CD4-positive, alpha-beta T cell treated with Interleukin-2 at 100 ng/mL for 4 hours (primary cell): ENCODE measurements around the gene SIX1.

ENCODE experiments used
- DNase-seq: peaks from one replicate; pipeline ENCODE4 v3.0.0-alpha.2; 2020; ENCODE audit warnings: low spot score

Gene SIX1

GRCh38 chr14:60648934-60649874 is at the start of gene SIX1:
Gene SIX1, minus strand, starts transcription at chr14:60649477. Its CDS starts 288 bp downstream, at chr14:60649189.
- DNase-seq = no peak

DNA sequence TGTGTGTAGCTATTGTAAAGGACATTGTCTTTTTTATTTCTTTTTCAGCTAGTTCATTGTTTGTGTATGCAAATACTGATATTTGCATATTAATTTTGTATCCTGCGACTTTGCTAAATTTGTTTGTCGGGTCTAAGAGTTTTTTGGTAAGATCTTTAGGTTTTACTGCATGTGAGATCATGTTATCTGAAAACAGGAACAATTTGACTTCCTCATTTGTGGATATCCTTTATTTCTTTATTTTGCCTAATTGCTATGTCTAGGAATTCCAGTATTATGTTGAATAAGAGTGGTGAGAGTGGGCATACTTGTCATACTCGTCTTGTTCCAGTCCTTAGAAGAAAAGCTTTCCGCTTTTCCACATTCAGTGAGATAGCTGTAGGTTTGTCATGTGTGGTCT is 46.0 kb upstream of the SIX1 start:
- no peak for DNase-seq

DNA sequence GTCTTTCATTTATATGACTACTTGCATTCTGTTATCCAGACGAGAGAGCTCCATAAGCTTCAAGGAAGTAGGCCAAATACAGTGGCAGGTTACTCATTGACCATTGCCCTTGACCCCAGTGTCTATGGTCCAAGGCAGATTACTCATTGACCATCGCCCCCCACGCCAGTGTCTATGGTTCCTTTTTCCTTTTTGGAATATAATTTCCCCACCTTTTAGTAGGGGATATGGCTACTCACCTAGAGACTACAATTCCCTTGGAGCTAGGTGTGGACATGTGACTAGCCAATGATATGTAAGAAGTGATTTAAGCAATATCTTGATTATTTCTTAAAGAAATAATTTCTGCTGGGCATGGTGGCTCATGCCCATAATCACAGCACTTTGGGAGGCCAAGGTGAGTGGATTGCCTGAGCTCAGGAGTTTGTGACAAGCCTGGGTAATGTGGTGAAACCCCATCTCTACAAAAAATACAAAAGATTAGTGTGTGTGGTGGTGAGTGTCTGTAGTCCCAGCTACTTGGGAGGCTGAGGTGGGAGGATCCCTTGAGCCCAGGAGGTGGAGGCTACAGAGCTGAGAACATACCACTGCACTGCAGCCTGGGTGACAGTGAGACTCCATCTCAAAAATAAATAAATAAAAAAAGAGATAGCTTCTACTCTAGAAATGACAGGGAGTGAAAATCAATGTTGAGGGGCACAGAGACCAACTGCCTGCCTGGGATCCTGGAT is 42.3 kb upstream of the SIX1 start:
- no peak for DNase-seq

- DNase-seq = no peak
Observed at GRCh38 chr14:60686865-60687264, 37.6 kb upstream of the SIX1 start.

GRCh38 chr14:60684203-60684602 is 34.9 kb upstream of the SIX1 start:
- no peak for DNase-seq

GRCh38 chr14:60681271-60681670 is 32.0 kb upstream of the SIX1 start:
- no peak for DNase-seq

DNA sequence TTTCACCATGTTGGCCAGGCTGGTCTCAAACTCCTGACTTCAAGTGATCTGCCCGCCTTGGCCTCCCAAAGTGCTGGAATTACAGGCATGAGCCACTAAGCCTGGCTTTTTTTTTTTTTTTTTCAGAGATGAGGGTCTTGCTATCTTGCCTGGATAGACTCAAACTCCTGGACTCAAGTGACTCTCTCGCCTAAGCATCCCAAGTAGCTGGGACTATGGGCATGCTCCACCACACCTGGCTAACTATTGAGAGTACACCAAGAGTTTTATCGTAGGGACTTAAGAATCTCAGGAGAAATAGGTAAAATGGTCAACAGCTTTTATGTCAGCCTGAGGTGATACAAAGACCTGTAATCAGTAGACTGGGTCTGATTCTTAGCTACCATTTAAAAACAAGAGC is 31.2 kb upstream of the SIX1 start:
- no peak for DNase-seq

DNA sequence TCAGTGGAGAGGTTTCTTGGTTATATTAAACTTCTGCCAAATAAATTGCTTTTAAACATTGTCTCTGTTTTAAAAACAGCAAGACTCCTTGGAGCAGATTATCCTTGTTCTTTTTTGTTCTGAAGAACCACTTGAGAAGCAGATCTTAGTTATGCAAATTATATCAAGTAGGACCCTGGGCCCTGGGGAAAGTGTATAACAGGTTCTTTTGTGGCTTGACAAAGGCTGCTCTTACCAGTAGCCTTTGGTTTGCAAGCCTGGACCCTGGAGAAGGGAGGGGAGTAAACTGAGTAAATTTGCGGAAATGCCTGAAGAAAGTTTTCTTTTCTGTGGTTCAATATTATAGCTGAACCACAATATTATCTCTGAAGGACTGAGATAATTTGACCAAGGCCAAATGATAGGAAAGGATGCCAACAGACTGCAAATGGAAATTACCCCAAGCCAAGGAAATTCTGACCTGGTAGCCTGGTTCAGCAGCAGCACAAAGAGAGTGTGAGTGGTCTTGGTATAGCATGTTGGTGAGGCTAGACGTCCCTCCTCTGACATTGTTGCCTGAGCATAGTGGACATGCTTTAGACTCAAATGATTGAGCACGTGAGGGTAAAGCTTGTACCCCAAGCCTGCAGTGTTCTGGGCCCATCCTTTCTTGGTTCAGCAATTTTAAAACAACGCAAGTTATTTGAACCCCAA is 30.4 kb upstream of the SIX1 start:
- no peak for DNase-seq

DNA sequence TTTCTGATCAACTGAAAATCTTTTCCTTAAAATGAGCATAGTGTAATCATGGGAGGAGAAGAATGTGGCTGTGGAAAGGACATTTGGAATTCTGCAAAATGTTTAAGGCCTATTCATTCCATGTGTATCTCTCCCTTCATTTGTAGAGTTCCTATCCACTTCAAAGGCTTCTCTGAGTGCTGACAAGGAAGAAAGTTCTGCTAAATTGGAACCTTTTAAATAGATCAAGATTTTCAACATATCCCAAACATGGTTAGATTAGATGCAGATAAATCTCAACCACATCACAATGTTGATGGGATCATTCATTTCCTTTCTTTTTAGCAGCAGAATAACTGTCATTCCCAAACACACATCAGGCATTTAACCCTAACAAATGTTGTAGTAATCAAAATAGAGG is 28.4 kb upstream of the SIX1 start:
- DNase-seq = no peak

DNA sequence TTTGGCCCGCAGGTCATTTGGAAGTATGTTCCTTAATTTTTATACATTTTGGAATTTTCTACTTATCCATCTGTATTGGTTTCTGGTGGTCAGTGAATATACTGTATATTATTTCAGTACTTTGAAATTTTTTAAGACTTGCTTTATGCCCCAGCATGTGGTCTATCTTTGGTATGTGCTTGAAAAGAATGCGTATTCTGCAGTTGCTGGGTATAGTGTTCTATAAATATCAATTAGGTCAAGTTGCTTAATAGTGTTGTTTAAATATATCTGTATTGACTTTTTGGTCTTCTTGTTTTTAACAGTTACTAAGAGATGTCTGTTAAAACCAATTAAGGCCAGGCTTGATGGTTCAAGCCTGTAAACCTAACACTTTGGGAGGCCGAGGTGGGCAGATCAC is 21.7 kb upstream of the SIX1 start:
- DNase-seq = no peak

GRCh38 chr14:60668431-60669112 is 19.3 kb upstream of the SIX1 start:
- no peak for DNase-seq

DNA sequence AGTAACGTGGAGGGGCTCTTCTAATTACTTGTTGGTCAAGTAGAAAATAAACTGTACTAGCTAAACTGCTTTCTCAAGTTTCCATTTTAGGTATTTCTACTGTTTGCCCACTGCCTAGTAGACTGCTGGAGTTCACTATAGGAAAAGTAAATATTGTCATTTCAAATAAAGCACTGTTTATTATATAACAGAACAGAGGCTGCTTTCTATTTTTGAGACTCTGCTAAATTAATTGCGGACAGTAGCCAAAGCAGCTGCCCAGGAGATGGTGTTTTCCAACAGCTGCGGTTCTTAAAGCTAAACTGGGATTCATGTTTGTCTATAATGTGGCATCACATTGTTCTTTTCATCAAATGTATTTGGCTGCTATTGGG is 15.9 kb upstream of the SIX1 start:
- no peak for DNase-seq

- no peak for DNase-seq
Observed at GRCh38 chr14:60662982-60663381, 13.7 kb upstream of the SIX1 start.

GRCh38 chr14:60661721-60662120 is 12.4 kb upstream of the SIX1 start:
- DNase-seq = no peak

DNA sequence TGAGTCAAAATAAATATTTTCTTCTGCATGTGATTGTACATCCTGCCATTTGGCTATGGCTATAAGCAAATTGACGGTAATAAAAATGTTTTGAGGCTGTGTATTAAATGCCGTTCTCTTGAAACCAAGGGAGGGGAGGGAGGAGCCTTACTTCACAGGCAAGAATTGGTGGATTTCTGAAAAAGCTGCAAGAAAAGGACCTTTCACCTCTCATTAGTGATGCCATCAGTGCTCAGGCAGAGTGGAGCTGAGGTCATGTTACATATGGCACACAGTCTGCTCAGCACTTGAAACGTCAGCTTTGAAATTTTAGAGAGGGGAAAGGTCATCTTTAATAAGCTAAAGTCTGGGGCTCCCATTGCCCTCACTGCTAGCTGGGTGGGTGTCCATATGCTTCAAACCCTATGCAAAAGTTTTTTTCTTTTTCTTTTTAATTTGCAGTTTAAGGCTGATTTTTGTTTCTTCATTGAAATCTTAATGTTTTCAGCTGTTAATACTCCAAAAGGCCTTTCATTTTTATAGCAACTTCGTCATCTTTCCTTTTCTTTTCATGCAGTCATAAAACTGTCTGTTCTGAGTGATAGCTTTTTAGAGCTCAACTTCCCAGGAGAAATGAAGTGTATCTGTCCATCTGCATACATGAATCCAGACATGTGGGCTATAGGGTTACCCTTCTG is 9.8 kb upstream of the SIX1 start:
- no peak for DNase-seq

DNA sequence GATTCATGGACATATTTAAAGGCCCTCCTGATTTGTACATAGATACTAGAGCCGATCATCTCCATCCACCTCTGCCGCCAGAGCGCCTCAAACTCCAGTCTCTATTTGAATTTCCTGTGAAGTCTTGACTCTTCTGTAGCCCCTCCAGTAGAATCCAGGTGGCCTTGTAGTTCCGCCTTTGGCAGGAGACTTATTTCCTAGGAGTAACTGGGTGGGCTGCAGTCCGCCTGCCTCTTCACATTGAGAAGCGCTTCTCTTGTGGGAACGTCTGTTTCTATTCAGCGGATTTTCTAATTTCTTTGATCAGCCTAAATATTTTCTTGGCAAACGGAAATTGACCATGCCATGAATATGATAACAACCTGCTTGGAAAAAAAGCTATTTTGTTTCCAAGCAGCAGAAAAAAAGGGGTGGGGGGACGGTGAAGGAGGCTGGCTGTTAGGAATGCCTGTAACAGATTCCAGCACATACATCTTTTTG is 9.0 kb upstream of the SIX1 start:
- DNase-seq = no peak

GRCh38 chr14:60657456-60658210 is 8.4 kb upstream of the SIX1 start:
- DNase-seq = no peak

DNA sequence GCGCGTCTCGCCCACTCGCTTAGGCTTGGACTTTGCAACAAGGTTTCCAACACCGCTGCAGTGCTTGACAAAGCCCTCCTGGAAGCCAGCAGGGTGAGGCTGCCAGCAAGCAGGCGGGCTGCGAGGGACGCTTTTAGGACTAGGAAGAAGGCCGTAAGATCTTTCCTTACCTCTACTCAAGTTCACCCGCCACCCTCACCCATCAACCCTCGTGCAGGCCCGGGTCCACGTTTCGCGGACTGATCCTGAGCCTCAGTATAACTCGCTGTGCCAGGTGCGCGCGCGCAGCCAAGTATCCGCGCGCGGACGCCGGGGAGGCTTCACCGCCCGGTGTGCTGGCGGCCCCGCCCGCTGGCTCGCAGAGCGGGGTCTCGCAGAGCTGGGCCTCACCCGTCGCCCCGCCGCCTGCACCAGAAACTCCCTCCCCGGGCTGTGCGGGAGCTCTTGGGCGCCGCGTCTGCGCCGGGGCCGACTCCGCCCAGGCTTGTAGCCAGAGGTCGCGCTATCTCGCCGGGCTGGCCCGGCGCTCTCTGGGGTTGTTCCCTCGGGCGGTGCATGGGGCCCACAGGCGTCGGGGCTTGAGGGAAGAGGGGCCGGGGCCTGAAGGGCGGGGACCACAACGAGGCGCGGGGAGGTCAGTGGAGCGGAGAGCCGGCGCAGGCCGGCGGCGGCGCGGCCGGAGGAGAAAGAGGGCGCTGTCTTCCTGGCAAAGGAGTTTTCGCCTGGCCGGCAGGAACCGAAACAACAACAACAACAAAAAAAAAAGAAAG is 7.6 kb upstream of the SIX1 start:
- DNase-seq = no peak

GRCh38 chr14:60655898-60656685 is 6.8 kb upstream of the SIX1 start:
- DNase-seq = no peak
